ENCODE data around the gene MMP25.

- TF ChIP-seq CTCF (IDR thresholded peaks at IDR 0.05) (no peak), POLR2AphosphoS5 (IDR thresholded peaks at IDR 0.05) (no peak), EP300 (IDR thresholded peaks at IDR 0.05) (no peak), POLR2A (IDR thresholded peaks at IDR 0.05; ENCODE audit: low read depth) (no peak)
Observed at GRCh38 chr16:3004781-3005284, 41.5 kb upstream of the MMP25 start.
